ENCODE measurements around the gene DGCR2.

Gene DGCR2

DNA sequence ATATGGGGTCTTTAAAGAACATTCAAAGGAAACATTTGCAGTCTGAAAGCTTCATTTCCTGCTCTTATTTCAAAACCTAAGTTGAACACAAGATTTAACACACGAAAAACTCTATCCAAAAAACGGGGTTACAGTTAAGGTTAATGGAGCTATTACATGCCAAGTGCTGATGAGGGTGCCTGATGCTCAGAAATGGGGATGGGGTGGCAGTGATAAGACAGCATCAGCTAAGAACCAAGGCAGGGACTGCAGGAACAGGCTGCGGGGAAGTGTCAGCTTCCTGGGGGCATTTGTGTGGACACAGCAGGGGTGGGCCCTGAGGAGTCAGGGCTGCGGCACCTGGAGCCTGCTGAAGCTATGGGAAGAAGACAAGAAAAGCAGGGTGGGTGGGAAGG lies 12.2 kb downstream of the DGCR2 start:
- no peak for DNase-seq (ENCODE audit: low read depth in 1 of 2, low spot score in 1 of 2)

GRCh38 chr22:19109198-19110063 lies 12.8 kb downstream of the DGCR2 start:
- DNase-seq (ENCODE audit: low read depth in 1 of 2, low spot score in 1 of 2), result peak in 1 of 2 donors; percentile 37

GRCh38 chr22:19108807-19109197 lies 13.4 kb downstream of the DGCR2 start:
- no peak for DNase-seq (ENCODE audit: low read depth in 1 of 2, low spot score in 1 of 2)

DNA sequence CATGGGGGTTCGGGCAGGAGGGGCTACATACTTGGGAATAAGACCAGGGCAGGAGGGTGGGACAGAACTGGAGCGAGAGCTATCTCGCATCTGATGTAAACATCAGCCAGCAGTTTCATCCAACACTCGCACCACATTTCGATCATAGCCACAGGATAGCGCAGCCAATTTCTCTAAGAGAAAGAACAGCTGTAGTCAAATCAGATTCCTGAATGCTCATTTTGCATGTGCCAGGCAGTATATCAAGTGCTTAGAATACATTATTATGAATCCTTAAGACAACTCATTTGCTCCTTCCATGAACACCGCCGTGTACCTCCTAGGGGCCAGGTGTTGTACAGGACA lies 14.5 kb downstream of the DGCR2 start:
- DNase-seq (ENCODE audit: low read depth in 1 of 2, low spot score in 1 of 2), result no peak

- DNase-seq (ENCODE audit: low read depth in 1 of 2, low spot score in 1 of 2), result no peak
Measured at GRCh38 chr22:19106886-19107729, 15.1 kb downstream of the DGCR2 start.

DNA sequence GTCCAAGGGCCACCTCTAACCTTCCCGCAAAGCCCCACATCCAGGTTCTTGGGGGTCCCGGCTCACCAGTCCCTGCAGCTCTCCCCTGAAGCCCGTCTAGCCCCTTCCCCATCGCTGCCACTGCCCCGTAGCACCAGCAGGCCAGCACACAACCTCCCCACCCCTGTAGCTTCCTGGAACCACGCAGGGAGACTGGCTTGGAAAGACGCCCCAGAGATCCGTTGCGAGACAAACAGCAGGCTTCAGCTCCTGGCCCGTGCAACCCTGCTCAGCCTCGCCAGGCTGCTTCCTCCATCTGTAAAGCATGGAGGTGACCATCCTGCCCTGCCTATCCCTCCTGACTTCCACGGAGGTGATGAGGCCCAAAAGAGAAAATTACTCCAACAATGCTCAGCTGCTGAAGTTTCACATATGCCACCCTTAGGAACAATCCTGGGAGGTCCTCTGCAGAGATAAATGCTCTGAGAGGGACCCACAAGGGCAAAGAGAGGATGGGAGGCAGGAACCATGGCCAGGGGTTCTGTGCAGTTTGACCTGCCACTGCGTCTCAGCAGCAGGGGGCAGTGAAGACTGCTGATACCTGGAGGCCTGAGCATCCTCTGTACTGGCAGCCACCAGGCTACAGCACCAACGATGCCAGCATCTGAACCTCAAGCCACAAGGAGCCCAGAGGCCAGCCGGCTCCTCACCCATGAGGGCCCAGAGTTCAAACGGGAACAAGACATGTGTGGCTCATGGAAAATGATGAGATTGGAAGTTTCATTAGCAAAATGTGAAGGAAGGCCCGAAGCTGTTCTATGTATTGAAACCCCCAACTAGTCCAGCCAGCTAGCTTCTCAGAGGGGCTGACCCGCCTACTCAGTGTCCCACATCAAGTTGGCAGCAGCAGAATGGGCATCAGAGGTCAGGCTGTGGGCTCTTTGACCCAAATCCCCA lies 16.1 kb downstream of the DGCR2 start:
- no peak for DNase-seq (ENCODE audit: low read depth in 1 of 2, low spot score in 1 of 2)

DNA sequence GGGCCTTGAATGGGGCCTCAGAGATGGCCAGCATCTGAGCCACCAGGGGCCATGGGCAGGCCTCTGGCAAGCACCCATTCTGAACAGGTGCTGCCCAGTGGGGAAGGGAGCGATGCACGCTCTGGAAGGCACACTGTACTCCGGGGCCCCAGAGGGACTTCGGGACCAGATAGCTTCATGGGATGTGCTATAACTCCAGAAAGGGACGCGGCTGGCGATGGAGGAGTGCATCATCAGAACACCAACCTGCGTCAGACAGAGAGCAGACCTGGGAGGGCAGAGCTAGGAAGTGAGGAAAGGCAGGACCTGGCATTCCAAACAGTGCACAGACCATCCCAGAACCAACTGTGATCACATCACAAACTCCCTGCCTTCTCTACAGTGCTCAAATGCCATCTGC lies 16.8 kb downstream of the DGCR2 start:
- DNase-seq (ENCODE audit: low read depth in 1 of 2, low spot score in 1 of 2), result no peak

DNA sequence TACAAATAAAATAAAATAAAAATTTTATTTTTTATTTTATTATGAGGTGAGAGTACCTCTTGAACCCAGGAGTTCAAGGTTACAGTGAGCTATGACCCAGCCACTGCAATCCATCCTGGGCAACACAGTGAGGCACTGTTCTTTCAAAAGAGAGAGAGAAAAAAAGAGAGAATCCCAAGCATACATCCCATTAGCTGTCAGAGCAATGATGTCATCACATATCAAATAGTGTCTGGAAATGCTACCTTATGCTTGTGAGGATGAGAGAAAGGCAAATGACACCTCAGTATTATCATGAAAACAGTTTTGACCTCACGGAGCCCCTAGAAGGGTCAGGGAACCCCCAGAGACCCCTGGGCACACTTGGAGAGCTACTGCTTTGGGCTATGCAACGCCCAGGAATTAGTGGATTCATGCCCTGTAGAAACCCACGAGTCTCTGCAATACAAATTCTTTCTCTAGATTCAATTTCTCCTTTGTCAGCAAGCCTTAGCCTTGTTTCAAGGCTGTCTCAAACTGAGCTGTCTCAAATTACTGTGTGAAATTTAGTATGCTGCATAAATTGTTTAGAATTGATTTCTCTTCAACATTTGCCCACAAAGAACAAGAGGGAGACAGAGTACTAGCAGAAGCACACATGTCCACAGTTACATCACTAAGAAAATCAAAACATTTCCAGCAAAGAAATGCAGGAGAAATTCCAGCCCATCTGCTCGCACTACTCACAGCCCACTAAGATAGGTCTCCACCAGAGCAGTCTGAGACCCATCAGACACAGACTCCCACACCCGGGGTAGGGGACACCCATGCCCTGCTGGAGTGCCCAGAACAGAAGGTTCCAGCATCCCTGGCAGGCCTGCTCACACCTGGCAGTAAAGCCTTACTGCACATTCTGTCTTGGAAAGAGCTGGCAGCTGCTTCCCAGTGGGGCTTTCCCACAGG lies 18.1 kb downstream of the DGCR2 start:
- DNase-seq (ENCODE audit: low read depth in 1 of 2, low spot score in 1 of 2), result no peak

- DNase-seq (ENCODE audit: low read depth in 1 of 2, low spot score in 1 of 2), result no peak
Measured at GRCh38 chr22:19098157-19098556, 24.1 kb downstream of the DGCR2 start.

DNA sequence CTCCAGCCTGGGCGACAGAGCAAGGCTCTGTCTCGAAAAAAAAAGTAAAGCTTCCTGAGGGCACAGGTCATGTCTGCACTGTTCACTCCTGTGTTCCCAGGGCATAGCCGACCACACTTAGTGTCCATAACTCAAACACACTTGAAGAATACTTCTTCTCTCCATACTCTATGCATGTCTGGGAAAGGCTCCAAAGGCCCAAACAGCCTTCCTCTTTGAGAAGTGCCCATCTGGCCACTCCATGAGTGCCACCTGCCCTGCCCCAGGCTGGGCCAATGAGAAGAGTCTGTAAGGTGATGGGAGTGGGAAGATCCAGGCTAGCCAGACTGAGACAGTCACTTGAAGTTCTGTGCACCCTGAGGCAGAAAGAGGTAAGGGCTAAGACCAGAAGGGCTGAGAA lies 24.7 kb downstream of the DGCR2 start:
- no peak for DNase-seq (ENCODE audit: low read depth in 1 of 2, low spot score in 1 of 2)

DNA sequence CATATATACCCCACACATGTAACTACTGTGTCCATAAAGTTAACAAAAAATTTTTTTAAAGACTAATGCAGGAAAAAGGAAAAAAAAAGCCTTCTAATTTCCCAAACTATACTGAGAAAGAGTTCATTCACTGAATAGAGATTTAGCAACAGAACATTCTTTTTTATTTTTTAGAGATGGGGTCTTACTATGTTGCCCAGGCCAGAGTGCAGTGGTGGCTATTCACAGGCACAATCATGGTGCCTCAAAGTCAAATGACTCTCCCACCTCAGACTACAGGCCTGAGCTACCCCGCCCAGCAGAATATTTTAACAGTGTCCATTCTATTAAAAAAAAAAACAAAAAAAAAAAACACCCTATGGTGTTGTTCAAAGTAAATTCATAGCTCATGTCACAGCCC lies 25.7 kb downstream of the DGCR2 start:
- no peak for DNase-seq (ENCODE audit: low read depth in 1 of 2, low spot score in 1 of 2)

DNA sequence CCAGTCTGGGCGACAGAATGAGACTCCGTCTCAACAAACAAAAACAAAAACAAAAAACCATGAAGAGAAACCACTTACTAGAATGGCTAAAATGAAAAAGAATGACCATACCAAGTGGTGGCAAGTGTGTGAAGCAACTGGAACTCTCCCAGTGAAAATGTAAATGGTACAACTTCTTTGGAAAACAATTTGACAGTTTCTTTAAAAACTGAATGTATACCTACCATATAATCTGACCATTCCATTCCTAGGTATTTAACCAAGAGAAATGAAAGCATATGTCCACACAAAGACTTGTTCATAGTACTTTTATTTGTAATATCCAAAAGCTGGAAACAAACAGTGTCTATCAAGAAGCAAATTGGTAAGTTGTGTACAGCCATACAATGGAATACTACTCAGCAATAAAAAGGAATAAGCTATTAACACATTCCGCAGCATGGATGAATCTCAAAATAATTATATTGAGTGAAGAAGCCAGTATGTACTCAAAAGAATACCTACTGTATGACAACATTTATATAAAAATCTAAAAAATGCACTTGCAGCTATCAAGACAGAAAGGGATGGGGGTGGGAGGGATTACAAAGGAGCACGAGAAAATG lies 27.7 kb downstream of the DGCR2 start:
- no peak for DNase-seq (ENCODE audit: low read depth in 1 of 2, low spot score in 1 of 2)

- no peak for DNase-seq (ENCODE audit: low read depth in 1 of 2, low spot score in 1 of 2)
Measured at GRCh38 chr22:19092725-19093124, 29.5 kb downstream of the DGCR2 start.

- no peak for DNase-seq (ENCODE audit: low read depth in 1 of 2, low spot score in 1 of 2)
Measured at GRCh38 chr22:19090586-19091127, 31.6 kb downstream of the DGCR2 start.

DNA sequence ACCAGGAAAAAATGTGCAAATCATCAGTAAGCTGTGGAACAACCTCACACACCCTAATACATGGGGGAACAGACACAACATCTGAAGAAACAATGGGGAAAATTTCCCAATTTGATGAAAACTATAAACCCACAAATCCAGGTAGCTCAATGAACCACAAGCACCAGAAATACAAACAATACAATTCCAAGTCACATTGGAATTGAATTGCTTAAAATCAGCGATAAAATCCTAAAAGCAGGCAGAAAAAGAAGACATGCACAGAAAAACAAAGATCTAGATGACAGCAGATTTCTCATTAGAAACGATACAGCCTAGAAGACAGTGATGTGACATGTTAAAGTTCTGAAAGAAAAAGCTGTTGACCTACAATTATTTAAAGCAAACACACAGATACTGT lies 32.0 kb downstream of the DGCR2 start:
- DNase-seq (ENCODE audit: low read depth in 1 of 2, low spot score in 1 of 2), result no peak

DNA sequence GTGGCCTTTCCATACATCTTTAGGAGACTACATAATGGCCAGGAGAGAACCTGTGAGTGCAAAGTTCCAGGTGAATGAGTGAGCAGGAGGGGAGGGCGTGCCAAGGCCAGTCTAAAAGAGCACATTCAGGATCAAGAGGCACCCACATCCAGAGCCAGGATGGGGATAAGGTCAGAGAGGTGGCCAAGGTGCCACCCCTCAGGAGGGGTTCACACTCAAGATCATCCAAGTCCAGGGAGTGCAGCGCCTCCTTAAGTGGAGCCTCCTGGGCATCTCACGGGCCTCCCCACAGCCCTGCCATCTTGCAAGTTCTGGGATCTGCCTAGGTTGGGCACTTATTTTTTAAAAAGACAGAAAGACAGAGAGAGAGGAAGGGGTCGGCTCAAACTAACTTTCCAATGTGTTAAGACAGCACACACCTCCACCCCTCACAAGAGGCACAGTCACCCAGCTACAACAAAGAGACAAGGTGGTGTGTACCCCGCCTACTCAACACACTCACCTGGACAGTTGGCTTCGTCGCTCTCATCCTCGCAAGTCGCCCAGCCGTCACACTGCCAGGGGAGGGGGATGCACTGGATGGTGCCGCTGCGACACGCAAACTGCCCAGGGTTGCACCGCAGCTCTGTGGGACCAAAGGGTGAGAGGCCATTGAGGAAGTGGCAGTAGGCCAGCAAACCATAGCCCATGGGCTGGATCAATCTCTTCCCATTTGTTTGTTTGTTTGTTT lies 33.2 kb downstream of the DGCR2 start:
- no peak for DNase-seq (ENCODE audit: low read depth in 1 of 2, low spot score in 1 of 2)

GRCh38 chr22:19086896-19087295 lies 35.3 kb downstream of the DGCR2 start:
- DNase-seq (ENCODE audit: low read depth in 1 of 2, low spot score in 1 of 2), result no peak

- DNase-seq (ENCODE audit: low read depth in 1 of 2, low spot score in 1 of 2), result no peak
Measured at GRCh38 chr22:19086417-19086816, 35.8 kb downstream of the DGCR2 start.

- no peak for DNase-seq (ENCODE audit: low read depth in 1 of 2, low spot score in 1 of 2)
Measured at GRCh38 chr22:19085233-19085718, 36.9 kb downstream of the DGCR2 start.

Measured in activated CD4-positive, alpha-beta T cell treated with anti-CD3 and anti-CD28 coated beads, Interleukin-2, amount 50 U/mL, for 24 hours (primary cell).